Right lobe of liver (tissue), 6 donors: ENCODE results near the gene DNMT3A. TPM values are rescaled to one million over a fixed set of nuclear protein-coding genes. Genes with fewer than 3 reads are reported as not detected.

ENCODE experiments used
- ATAC-seq, 4 donors: fragments of 200-7000 bp; cut with Tn5 transposase; one replicate each; pipeline ENCODE4 v1.9.1; 2020; ENCODE audit warnings: mild to moderate bottlenecking in 4 of 4, moderate library complexity in 4 of 4
- DNase-seq, 3 donors: peaks; one replicate each; pipeline ENCODE4 v3.0.0-alpha.2; 2020
- H3K27ac ChIP-seq, 3 donors: fragments of 200-600 bp; one replicate each; pipeline ENCODE4 v1.8.0; 2022
- H3K27me3 ChIP-seq, 2 donors: fragments of 200-600 bp; one replicate each; pipeline ENCODE4 v1.8.0; 2022
- H3K36me3 ChIP-seq, 4 donors: fragments of 200-600 bp; sonication (generic) in 1 of 4; one replicate each; pipeline versions ENCODE4 v1.5.1 to v1.8.0; 2017 to 2022; ENCODE audit warnings: control low read depth in 1 of 4
- H3K4me1 ChIP-seq, 4 donors: fragments of 200-600 bp; sonication (generic) in 1 of 4; one replicate each; pipeline versions ENCODE4 v1.5.1 to v1.8.0; 2017 to 2022; ENCODE audit warnings: control low read depth in 1 of 4
- H3K4me3 ChIP-seq, 3 donors: fragments of 200-600 bp; one replicate each; pipeline ENCODE4 v1.8.0; 2022
- H3K9me3 ChIP-seq, 4 donors: fragments of 200-600 bp; sonication (generic) in 1 of 4; one replicate each; pipeline versions ENCODE4 v1.5.1 to v1.8.0; 2017 to 2022; ENCODE audit warnings: control low read depth in 1 of 4
- POLR2A ChIP-seq: fragments of 450-650 bp; IDR thresholded peaks from one replicate; pipeline ENCODE4 v1.6.1; 2017; ENCODE audit warnings: antibody characterized with exemption, mild to moderate bottlenecking
- WGBS: methylation state at CpG from one replicate; pipeline ENCODE4 v1.1.6; 2018; ENCODE audit warnings: low coverage, low lambda C conversion rate; ENCODE audit not compliant: insufficient coverage; ENCODE audit errors: missing lambda C conversion rate; 5-methylcytosine and 5-hydroxymethylcytosine counted together
- intact Hi-C, 2 donors: fragments of 100-400 bp; cut with DNase I; formaldehyde crosslinking; loops; one replicate each; pipeline versions ENCODE4 v1.11.2 to v1.14.1; 2022
- total RNA-seq, 6 experiments: library from RNA; depleted of rRNA in 2 of 6; stranded (reverse); fragments of >200 nt in 2 of 6; fragmentation: NEBNext Ultra II Directional in 3 of 6; extraction: Animal tissue kit (Norgen Biotek cat#: 25700) in 3 of 6; gene quantifications; one replicate each; pipeline versions ENCODE4 v1.1.0 to v1.2.4, GENCODE V29; 2016 to 2023
- TF ChIP-seq, protein P1 (sequence below), 4 donors: fragments of 200-600 bp in 3 of 4; fragments of 450-650 bp in 1 of 4; IDR thresholded peaks; one replicate each; pipeline versions ENCODE4 v1.5.1 to v1.8.0; 2016 to 2022; ENCODE audit warnings: antibody characterized with exemption in 4 of 4, mild to moderate bottlenecking in 2 of 4
- donor health status: DM: no; HTN: yes; CAD: no.
- donor health status: DM: no; HTN: no; CAD: no.
- donor health status: DM: no; HTN: no; CAD: no.
- donor health status: DM: no; HTN: yes; CAD: no.
- donor health status: DM: no; HTN: yes; CAD: no.

DNMT3A gene
- total RNA-seq, 6 experiments from 2014 or later: 4.9 to 13.3 (median 9.3) TPM

DNA sequence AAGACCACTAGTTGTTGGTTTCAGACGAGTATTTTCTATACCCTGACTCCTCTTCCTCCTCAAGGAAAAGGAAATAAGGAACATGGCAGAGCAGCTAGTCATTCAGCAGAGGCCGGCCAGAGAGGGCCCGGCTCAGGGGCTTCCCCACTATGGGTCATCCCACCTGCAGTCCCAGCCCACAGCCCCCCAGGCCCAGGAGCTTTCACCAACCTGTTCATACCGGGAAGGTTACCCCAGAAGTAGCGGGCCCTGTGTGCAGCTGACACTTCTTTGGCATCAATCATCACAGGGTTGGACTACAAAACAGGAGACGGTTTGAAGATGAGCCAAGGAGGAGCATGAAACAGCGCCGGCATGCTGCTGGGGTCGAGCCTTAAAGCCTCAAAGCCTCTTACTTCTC, 102.8 kb downstream of the DNMT3A start:
- DNase-seq: no peak
- no peak for ATAC-seq
- Histone ChIP-seq H3K27me3 (no peaks in the 10 kb centered on the region), H3K9me3 (no peaks in the 10 kb centered on the region), H3K4me1 (no peaks in the 10 kb centered on the region), H3K27ac (no peak overlapping the region), H3K36me3 (peaks cover 0 to 88% (median 17%) of the 10 kb centered on the region in 4 donors), H3K4me3 (no peak overlapping the region)
- 95% methylated on average over 3 of the region's 9 CpGs for WGBS
- intact Hi-C loops: no loop called here
- TF ChIP-seq, protein P1, sequence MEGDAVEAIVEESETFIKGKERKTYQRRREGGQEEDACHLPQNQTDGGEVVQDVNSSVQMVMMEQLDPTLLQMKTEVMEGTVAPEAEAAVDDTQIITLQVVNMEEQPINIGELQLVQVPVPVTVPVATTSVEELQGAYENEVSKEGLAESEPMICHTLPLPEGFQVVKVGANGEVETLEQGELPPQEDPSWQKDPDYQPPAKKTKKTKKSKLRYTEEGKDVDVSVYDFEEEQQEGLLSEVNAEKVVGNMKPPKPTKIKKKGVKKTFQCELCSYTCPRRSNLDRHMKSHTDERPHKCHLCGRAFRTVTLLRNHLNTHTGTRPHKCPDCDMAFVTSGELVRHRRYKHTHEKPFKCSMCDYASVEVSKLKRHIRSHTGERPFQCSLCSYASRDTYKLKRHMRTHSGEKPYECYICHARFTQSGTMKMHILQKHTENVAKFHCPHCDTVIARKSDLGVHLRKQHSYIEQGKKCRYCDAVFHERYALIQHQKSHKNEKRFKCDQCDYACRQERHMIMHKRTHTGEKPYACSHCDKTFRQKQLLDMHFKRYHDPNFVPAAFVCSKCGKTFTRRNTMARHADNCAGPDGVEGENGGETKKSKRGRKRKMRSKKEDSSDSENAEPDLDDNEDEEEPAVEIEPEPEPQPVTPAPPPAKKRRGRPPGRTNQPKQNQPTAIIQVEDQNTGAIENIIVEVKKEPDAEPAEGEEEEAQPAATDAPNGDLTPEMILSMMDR (IDR thresholded peaks at IDR 0.05): no peak
- TF ChIP-seq POLR2A: no peak

- ATAC-seq (no peak), DNase-seq (no peak)
- intact Hi-C loops: no loop called here
- WGBS: 100% methylated on average over 3 of the region's 8 CpGs
- no peaks in the 10 kb centered on the region for H3K27me3 ChIP-seq
- H3K36me3 ChIP-seq: peaks cover 0 to 89% (median 19%) of the 10 kb centered on the region in 4 donors
- H3K9me3 ChIP-seq: no peaks in the 10 kb centered on the region
- no peak for TF ChIP-seq POLR2A
- TF ChIP-seq, protein P1 (IDR thresholded peaks at IDR 0.05): no peak
- H3K4me3 ChIP-seq: no peak overlapping the region
- no peak overlapping the region for H3K27ac ChIP-seq
- no peaks in the 10 kb centered on the region for H3K4me1 ChIP-seq
These were observed 104.0 kb downstream of the DNMT3A start for GRCh38 chr2:25237764-25238163.

- no peak for ATAC-seq
- Histone ChIP-seq H3K4me1 (no peaks in the 10 kb centered on the region), H3K4me3 (no peak overlapping the region), H3K27ac (no peak overlapping the region), H3K9me3 (no peaks in the 10 kb centered on the region), H3K36me3 (peaks cover 0 to 84% (median 19%) of the 10 kb centered on the region in 4 donors), H3K27me3 (no peaks in the 10 kb centered on the region)
- TF ChIP-seq POLR2A: no peak
- TF ChIP-seq, protein P1 (IDR thresholded peaks at IDR 0.05): no peak
- 87% methylated on average over 3 of the region's 8 CpGs for WGBS
- DNase-seq: no peak
- intact Hi-C loops: no loop called here
These were observed 105.0 kb downstream of the DNMT3A start for GRCh38 chr2:25236736-25237135.

DNA sequence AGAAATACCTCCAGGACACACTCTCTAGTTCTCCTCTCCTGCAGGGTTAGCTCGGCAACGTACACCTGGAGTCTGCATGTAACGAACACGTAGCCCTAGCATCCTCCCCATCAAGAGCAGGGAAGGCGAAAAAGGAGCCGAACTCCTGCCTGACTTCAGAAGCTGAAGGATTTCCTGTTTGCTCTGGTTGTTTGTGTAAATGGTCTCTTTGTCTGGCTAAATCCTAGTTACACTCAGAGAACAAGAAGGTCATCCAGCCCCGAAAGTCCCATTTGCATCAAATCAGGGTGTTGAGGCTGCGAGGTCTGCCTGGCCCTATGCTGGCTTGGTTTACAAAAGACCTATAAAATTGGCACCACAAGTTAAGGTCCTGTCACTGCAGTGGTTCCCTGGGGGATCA, 107.0 kb downstream of the DNMT3A start:
- WGBS: 85% methylated on average over 7 of the region's 8 CpGs
- Histone ChIP-seq H3K27ac (no peak overlapping the region), H3K4me3 (no peak overlapping the region), H3K4me1 (no peaks in the 10 kb centered on the region), H3K36me3 (peaks cover 0 to 64% (median 9%) of the 10 kb centered on the region in 4 donors), H3K27me3 (no peaks in the 10 kb centered on the region), H3K9me3 (no peaks in the 10 kb centered on the region)
- DNase-seq (no peak), ATAC-seq (no peak)
- intact Hi-C loops: no loop called here
- TF ChIP-seq, protein P1 (IDR thresholded peaks at IDR 0.05): no peak
- TF ChIP-seq POLR2A: no peak
